ENCODE results near the gene TCERG1L.

- no peak for TF ChIP-seq CTCF (IDR thresholded peaks at IDR 0.05)
- no peak for TF ChIP-seq POLR2A (IDR thresholded peaks at IDR 0.05)
Observed at GRCh38 chr10:131345691-131346090, 34.2 kb upstream of the TCERG1L start.

Data from Peyer's patch (tissue), 4 donors.